ENCODE measurements around the gene S100A1. TPM values are rescaled to one million over a fixed set of nuclear protein-coding genes. Genes with fewer than 3 reads are reported as not detected.

S100A1 gene
- total RNA-seq, 1 experiment from 2014 or later, result 1.3 TPM

DNA sequence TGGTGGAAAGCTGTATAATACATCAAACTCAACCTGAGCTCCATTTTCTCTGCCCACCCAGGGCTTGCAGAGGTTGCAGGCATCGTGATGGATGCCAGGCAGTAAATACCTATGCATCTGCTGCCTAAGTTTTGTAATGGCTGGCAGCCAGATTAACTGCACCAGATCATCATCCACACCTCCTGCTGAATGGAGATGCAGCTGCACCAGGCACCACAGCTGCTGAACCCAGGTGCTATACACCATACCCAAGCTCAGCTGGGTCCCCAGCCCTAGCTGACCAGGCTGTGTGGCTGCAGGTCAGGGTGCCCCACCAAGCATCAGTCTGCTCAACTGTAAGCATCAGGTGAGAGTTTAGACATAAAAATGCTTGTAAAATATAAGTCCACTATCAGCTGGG, 23.5 kb downstream of the S100A1 start:
- Mint-ChIP-seq H3K27me3 (ENCODE audit: low read depth) (peaks cover 2% of the 10 kb centered on the region; the same call in 1 of the 2 replicates), H3K9me3 (no peaks in the 10 kb centered on the region), H3K4me1 (peaks cover 5% of the 10 kb centered on the region), H3K36me3 (no peaks in the 10 kb centered on the region), H3K4me3 (no peak overlapping the region), H3K27ac (no peak overlapping the region)
- ChIA-PET POLR2A (interaction anchor here (0.6 to 1.0 kb wide), 2 partner anchors 8 to 32 kb away, joined by 3 to 4 read pairs; no protein-coding TSS in a partner anchor), CTCF (interaction anchor here (0.6 to 1.4 kb wide), 5 partner anchors 24 to 141 kb away, joined by 3 to 4 read pairs (median 3); partner anchors contain the start of gene S100A13)
- ATAC-seq (no peak), DNase-seq (ENCODE audit: low spot score) (no peak)
- TF ChIP-seq GTF2I (CRISPR knock-in tag; conservative IDR thresholded peaks at IDR 0.05) (no peak), ELF4 (CRISPR knock-in tag; IDR thresholded peaks at IDR 0.05; ENCODE audit: low read depth) (no peak), CREM (CRISPR knock-in tag; IDR thresholded peaks at IDR 0.05) (no peak), ZNF317 (CRISPR knock-in tag; IDR thresholded peaks at IDR 0.05; ENCODE audit: borderline replicate concordance, low read depth) (no peak), FOXJ3 (CRISPR knock-in tag; IDR thresholded peaks at IDR 0.05; ENCODE audit: borderline replicate concordance) (no peak), ZNF416 (CRISPR knock-in tag; IDR thresholded peaks at IDR 0.05) (no peak)
- TF ChIP-seq, protein P1, sequence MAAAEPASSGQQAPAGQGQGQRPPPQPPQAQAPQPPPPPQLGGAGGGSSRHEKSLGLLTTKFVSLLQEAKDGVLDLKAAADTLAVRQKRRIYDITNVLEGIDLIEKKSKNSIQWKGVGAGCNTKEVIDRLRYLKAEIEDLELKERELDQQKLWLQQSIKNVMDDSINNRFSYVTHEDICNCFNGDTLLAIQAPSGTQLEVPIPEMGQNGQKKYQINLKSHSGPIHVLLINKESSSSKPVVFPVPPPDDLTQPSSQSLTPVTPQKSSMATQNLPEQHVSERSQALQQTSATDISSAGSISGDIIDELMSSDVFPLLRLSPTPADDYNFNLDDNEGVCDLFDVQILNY (CRISPR knock-in tag; IDR thresholded peaks at IDR 0.05), result no peak

DNA sequence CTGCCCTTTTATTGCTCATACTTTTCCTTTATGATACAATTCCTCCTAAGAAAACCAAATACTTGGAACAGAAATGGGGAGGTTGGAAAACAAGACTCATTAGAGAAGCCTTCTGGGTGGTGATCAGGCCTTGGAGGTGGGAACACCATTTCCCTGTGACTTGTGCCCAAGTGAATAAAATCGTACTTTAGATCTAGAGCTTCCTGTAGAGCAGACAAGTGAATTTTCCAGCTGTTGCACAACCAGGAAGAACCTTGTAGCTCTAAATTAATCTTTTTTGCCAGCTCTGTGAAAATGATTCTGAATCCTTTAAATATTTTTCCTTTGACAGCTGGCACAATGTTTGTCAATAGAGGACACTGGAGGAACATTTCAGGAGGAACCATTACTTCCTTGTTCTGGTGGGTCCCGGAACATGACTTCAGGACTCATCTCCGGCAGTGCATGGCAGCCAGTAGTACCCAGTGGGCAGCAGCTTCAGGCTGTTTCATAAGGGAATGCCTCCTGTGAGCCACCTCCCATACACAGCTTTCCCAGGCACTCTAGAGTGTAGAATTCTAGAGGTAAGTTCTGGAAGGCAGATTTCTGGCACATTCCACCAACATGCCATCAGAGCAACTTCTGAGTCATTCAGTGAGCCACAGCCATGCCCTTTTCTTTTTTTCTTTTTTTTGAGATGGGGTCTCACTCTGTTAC, 24.7 kb downstream of the S100A1 start:
- CTCF ChIA-PET, result interaction anchor here (1.2 kb wide), 1 partner anchor 26 kb away, joined by 4 read pairs; the partner anchor contains the start of gene S100A13
- no peak for DNase-seq (ENCODE audit: low spot score)
- POLR2A ChIA-PET, result no interaction called here
- Mint-ChIP-seq H3K36me3 (no peaks in the 10 kb centered on the region), H3K9me3 (no peaks in the 10 kb centered on the region), H3K4me3 (no peak overlapping the region), H3K27ac (peak overlapping the region; percentile 56; the same call in 1 of the 2 replicates), H3K27me3 (ENCODE audit: low read depth) (peaks cover 2% of the 10 kb centered on the region; the same call in 1 of the 2 replicates), H3K4me1 (peaks cover under 1% of the 10 kb centered on the region; the same call in 1 of the 2 replicates)
- ATAC-seq, result no peak
- TF ChIP-seq ZNF121 (CRISPR knock-in tag; IDR thresholded peaks at IDR 0.05), result no peak
- TF ChIP-seq, protein P2, sequence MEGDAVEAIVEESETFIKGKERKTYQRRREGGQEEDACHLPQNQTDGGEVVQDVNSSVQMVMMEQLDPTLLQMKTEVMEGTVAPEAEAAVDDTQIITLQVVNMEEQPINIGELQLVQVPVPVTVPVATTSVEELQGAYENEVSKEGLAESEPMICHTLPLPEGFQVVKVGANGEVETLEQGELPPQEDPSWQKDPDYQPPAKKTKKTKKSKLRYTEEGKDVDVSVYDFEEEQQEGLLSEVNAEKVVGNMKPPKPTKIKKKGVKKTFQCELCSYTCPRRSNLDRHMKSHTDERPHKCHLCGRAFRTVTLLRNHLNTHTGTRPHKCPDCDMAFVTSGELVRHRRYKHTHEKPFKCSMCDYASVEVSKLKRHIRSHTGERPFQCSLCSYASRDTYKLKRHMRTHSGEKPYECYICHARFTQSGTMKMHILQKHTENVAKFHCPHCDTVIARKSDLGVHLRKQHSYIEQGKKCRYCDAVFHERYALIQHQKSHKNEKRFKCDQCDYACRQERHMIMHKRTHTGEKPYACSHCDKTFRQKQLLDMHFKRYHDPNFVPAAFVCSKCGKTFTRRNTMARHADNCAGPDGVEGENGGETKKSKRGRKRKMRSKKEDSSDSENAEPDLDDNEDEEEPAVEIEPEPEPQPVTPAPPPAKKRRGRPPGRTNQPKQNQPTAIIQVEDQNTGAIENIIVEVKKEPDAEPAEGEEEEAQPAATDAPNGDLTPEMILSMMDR (IDR thresholded peaks at IDR 0.05), result no peak
- no peak for TF ChIP-seq SMAD3 (CRISPR knock-in tag; IDR thresholded peaks at IDR 0.05; ENCODE audit: borderline replicate concordance)
- TF ChIP-seq JAZF1 (CRISPR knock-in tag; IDR thresholded peaks at IDR 0.05), result no peak
- no peak for TF ChIP-seq ZNF423 (CRISPR knock-in tag; IDR thresholded peaks at IDR 0.05)
- TF ChIP-seq ZNF232 (CRISPR knock-in tag; IDR thresholded peaks at IDR 0.05), result no peak
- no peak for TF ChIP-seq ZNF263 (CRISPR knock-in tag; IDR thresholded peaks at IDR 0.05; ENCODE audit: low read depth)
- no peak for TF ChIP-seq CBFB (CRISPR knock-in tag; IDR thresholded peaks at IDR 0.05; ENCODE audit: low read depth)
- TF ChIP-seq, protein P3, sequence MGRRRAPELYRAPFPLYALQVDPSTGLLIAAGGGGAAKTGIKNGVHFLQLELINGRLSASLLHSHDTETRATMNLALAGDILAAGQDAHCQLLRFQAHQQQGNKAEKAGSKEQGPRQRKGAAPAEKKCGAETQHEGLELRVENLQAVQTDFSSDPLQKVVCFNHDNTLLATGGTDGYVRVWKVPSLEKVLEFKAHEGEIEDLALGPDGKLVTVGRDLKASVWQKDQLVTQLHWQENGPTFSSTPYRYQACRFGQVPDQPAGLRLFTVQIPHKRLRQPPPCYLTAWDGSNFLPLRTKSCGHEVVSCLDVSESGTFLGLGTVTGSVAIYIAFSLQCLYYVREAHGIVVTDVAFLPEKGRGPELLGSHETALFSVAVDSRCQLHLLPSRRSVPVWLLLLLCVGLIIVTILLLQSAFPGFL (CRISPR knock-in tag; IDR thresholded peaks at IDR 0.05; ENCODE audit: borderline replicate concordance), result no peak
- no peak for TF ChIP-seq CREM (CRISPR knock-in tag; IDR thresholded peaks at IDR 0.05)
- TF ChIP-seq, protein P4, sequence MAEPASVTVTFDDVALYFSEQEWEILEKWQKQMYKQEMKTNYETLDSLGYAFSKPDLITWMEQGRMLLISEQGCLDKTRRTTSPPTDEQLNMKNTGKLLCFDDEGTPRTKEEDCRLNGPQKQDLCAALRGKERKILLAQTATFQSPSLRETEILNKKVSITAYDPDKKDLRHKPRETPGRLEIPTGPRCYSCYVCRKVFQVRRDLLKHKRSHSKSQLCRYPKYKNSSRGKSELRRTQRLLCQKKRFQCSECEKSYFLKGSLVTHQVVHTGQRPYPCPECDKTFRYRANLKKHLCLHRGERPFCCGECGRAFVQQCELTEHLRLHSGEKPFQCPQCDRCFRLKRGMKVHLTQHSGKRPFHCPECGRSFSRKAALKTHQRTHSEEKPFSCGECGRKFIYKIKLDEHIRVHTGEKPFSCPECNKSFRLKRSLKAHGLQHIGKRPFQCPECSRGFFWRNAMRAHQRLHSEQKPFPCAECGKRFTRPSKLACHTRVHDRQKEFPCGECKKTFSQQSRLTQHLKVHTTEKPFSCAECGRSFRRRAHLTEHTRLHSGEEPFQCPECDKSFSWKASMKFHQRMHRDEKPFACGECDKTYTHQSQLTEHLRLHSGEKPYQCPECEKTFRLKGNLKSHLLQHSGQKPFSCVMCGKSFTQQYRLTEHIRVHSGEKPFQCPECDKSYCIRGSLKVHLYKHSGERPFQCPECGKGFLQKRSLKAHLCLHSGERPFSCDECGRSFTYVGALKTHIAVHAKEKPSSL (CRISPR knock-in tag; conservative IDR thresholded peaks at IDR 0.05), result no peak
- no peak for TF ChIP-seq ZNF317 (CRISPR knock-in tag; IDR thresholded peaks at IDR 0.05; ENCODE audit: borderline replicate concordance, low read depth)
- TF ChIP-seq ZNF219 (CRISPR knock-in tag; IDR thresholded peaks at IDR 0.05; ENCODE audit: borderline replicate concordance), result no peak
- TF ChIP-seq, protein P5, sequence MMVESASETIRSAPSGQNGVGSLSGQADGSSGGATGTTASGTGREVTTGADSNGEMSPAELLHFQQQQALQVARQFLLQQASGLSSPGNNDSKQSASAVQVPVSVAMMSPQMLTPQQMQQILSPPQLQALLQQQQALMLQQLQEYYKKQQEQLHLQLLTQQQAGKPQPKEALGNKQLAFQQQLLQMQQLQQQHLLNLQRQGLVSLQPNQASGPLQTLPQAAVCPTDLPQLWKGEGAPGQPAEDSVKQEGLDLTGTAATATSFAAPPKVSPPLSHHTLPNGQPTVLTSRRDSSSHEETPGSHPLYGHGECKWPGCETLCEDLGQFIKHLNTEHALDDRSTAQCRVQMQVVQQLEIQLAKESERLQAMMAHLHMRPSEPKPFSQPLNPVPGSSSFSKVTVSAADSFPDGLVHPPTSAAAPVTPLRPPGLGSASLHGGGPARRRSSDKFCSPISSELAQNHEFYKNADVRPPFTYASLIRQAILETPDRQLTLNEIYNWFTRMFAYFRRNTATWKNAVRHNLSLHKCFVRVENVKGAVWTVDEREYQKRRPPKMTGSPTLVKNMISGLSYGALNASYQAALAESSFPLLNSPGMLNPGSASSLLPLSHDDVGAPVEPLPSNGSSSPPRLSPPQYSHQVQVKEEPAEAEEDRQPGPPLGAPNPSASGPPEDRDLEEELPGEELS (CRISPR knock-in tag; IDR thresholded peaks at IDR 0.05), result no peak
- no peak for TF ChIP-seq OVOL2 (CRISPR knock-in tag; IDR thresholded peaks at IDR 0.05; ENCODE audit: borderline replicate concordance)
